Vagina (tissue), 2 donors: ENCODE measurements around the gene CXCR6.

ENCODE experiments used
- CTCF ChIP-seq, 3 experiments: fragments of 450-650 bp in 2 of 3; fragments of 200-600 bp in 1 of 3; sonication (generic) in 1 of 3; IDR thresholded peaks; one replicate each; pipeline ENCODE4 v1.5.1; 2017 to 2019; ENCODE audit warnings: antibody characterized with exemption in 3 of 3, mild to moderate bottlenecking in 2 of 3, moderate library complexity in 2 of 3
- POLR2AphosphoS5 ChIP-seq, 2 donors: sonication (generic); formaldehyde crosslinking; IDR thresholded peaks; one replicate each; pipeline ENCODE4 v1.9.0; 2017; ENCODE audit warnings: antibody characterized with exemption in 2 of 2, mild to moderate bottlenecking in 2 of 2, low read depth in 1 of 2; ENCODE audit not compliant: insufficient read depth in 1 of 2

DNA sequence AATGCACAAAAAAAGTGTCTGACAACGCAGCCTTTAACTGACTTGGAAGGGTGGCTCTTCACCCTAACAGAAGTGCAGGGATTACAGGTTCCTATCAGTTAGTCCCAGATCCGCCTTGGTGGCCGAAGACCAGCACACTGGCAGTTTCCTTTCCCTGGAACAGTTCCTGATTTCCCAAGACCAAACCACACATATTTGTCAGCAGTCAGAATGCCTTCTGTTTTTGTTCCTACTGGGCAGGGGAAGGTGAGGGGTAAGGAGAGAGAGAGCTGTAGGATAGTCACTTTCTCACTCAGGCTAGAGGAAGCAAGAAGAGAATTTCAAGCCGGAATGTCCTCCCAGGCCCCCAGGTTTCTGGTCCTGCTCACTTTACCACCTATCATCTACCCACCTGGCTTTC is 9.2 kb downstream of the CXCR6 start:
- no peak for TF ChIP-seq CTCF (IDR thresholded peaks at IDR 0.05)
- no peak for TF ChIP-seq POLR2AphosphoS5 (IDR thresholded peaks at IDR 0.05; ENCODE audit: insufficient read depth in 1 of 2, low read depth in 1 of 2)
